ENCODE measurements around the gene CAV3. TPM values are rescaled to one million over a fixed set of nuclear protein-coding genes. Genes with fewer than 3 reads are reported as not detected.

CAV3 gene
- total RNA-seq, 2 experiments from 2014 or later, result not detected

GRCh38 chr3:8757551-8758518 is 24.2 kb downstream of the CAV3 start:
- peaks cover 0 to 4% of the 10 kb centered on the region in 2 experiments for H3K9me3 ChIP-seq (ENCODE audit: control insufficient read depth in 1 of 2, insufficient read depth in 1 of 2, low read length in 2 of 2)
- no peaks in the 10 kb centered on the region for H3K4me1 Mint-ChIP-seq (ENCODE audit: low read depth)
- H3K27ac Mint-ChIP-seq, result no peak overlapping the region
- H3K27me3 ChIP-seq (ENCODE audit: control insufficient read depth in 1 of 2, insufficient read depth in 2 of 2, low read length in 2 of 2), result no peaks in the 10 kb centered on the region
- peaks cover 5% of the 10 kb centered on the region for H3K27me3 Mint-ChIP-seq
- no peaks in the 10 kb centered on the region for H3K4me1 ChIP-seq (ENCODE audit: insufficient read depth, low read length)
- no peak overlapping the region for H3K27ac ChIP-seq (ENCODE audit: low read depth in 1 of 2, low read length in 2 of 2)
- no peaks in the 10 kb centered on the region for H3K36me3 ChIP-seq (ENCODE audit: insufficient read depth, low read length)
- ChIA-PET POLR2A (no interaction called here), CTCF (no interaction called here)
- no peaks in the 10 kb centered on the region for H3K36me3 Mint-ChIP-seq (ENCODE audit: low read depth)
- H3K4me3 Mint-ChIP-seq, result no peak overlapping the region
- no peak for DNase-seq
- H3K4me3 ChIP-seq (ENCODE audit: low read length), result no peak overlapping the region
- no peak for ATAC-seq (ENCODE audit: poor library complexity)
- H3K9me3 Mint-ChIP-seq, result no peaks in the 10 kb centered on the region
- intact Hi-C loops (cut with DNase I, micrococcal nuclease), result no loop called here
- TF ChIP-seq CTCF (IDR thresholded peaks at IDR 0.05), result no peak

GRCh38 chr3:8759038-8759707 is 25.6 kb downstream of the CAV3 start:
- Histone ChIP-seq H3K9me3 (ENCODE audit: control insufficient read depth in 1 of 2, insufficient read depth in 1 of 2, low read length in 2 of 2) (peaks cover 0 to 4% of the 10 kb centered on the region in 2 experiments), H3K27ac (ENCODE audit: low read depth in 1 of 2, low read length in 2 of 2) (no peak overlapping the region), H3K27me3 (ENCODE audit: control insufficient read depth in 1 of 2, insufficient read depth in 2 of 2, low read length in 2 of 2) (no peaks in the 10 kb centered on the region), H3K4me1 (ENCODE audit: insufficient read depth, low read length) (no peaks in the 10 kb centered on the region), H3K36me3 (ENCODE audit: insufficient read depth, low read length) (no peaks in the 10 kb centered on the region), H3K4me3 (ENCODE audit: low read length) (no peak overlapping the region)
- Mint-ChIP-seq H3K27me3 (peaks cover 5% of the 10 kb centered on the region), H3K4me1 (ENCODE audit: low read depth) (no peaks in the 10 kb centered on the region), H3K4me3 (no peak overlapping the region), H3K36me3 (ENCODE audit: low read depth) (no peaks in the 10 kb centered on the region), H3K9me3 (no peaks in the 10 kb centered on the region), H3K27ac (no peak overlapping the region)
- no peak for ATAC-seq (ENCODE audit: poor library complexity)
- ChIA-PET POLR2A (no interaction called here), CTCF (interaction anchor here (1.7 kb wide), 1 partner anchor 10 kb away, joined by 3 read pairs; the partner anchor contains the start of gene OXTR)
- intact Hi-C loops (cut with DNase I, micrococcal nuclease), result no loop called here
- DNase-seq, result no peak
- no peak for TF ChIP-seq CTCF (IDR thresholded peaks at IDR 0.05)

GRCh38 chr3:8760091-8760490 is 26.5 kb downstream of the CAV3 start:
- Histone ChIP-seq H3K27me3 (ENCODE audit: control insufficient read depth in 1 of 2, insufficient read depth in 2 of 2, low read length in 2 of 2) (no peaks in the 10 kb centered on the region), H3K4me1 (ENCODE audit: insufficient read depth, low read length) (no peaks in the 10 kb centered on the region), H3K4me3 (ENCODE audit: low read length) (no peak overlapping the region), H3K36me3 (ENCODE audit: insufficient read depth, low read length) (no peaks in the 10 kb centered on the region), H3K27ac (ENCODE audit: low read depth in 1 of 2, low read length in 2 of 2) (no peak overlapping the region), H3K9me3 (ENCODE audit: control insufficient read depth in 1 of 2, insufficient read depth in 1 of 2, low read length in 2 of 2) (peaks cover 0 to 4% of the 10 kb centered on the region in 2 experiments)
- ChIA-PET CTCF (interaction anchor here (1.7 kb wide), 1 partner anchor 10 kb away, joined by 3 read pairs; the partner anchor contains the start of gene OXTR), POLR2A (no interaction called here)
- DNase-seq, result no peak
- ATAC-seq (ENCODE audit: poor library complexity), result no peak
- H3K9me3 Mint-ChIP-seq, result no peaks in the 10 kb centered on the region
- no peaks in the 10 kb centered on the region for H3K4me1 Mint-ChIP-seq (ENCODE audit: low read depth)
- H3K27ac Mint-ChIP-seq, result no peak overlapping the region
- no peaks in the 10 kb centered on the region for H3K36me3 Mint-ChIP-seq (ENCODE audit: low read depth)
- no peak overlapping the region for H3K4me3 Mint-ChIP-seq
- peaks cover 7% of the 10 kb centered on the region for H3K27me3 Mint-ChIP-seq
- no peak for TF ChIP-seq CTCF (IDR thresholded peaks at IDR 0.05)
- intact Hi-C loops (cut with DNase I, micrococcal nuclease), result no loop called here

Measured in CD4-positive, alpha-beta T cell (primary cell).